Heart right ventricle (tissue), 16 donors: ENCODE data around the gene HSPA14. TPM values are rescaled to one million over a fixed set of nuclear protein-coding genes. Genes with fewer than 3 reads are reported as not detected.

Source experiments
- ATAC-seq, 8 donors: fragments of 200-7000 bp; cut with Tn5 transposase; one replicate each; pipeline ENCODE4 v1.9.1; 2020; ENCODE audit warnings: mild to moderate bottlenecking in 8 of 8, moderate library complexity in 8 of 8, moderate number of reproducible peaks in 1 of 8
- DNase-seq, 2 donors: peaks; one replicate each; pipeline ENCODE4 v3.0.0-alpha.2; 2020
- H3K27ac ChIP-seq, 10 donors: fragments of 200-600 bp; sonication (generic) in 2 of 10; one replicate each; pipeline versions ENCODE4 v1.5.0 to v1.8.0; 2020 to 2022; ENCODE audit warnings: mild to moderate bottlenecking in 3 of 10
- H3K27me3 ChIP-seq, 7 donors: fragments of 200-600 bp; one replicate each; pipeline ENCODE4 v1.8.0; 2021 to 2022; ENCODE audit warnings: mild to moderate bottlenecking in 2 of 7
- H3K36me3 ChIP-seq, 9 donors: fragments of 200-600 bp; sonication (generic) in 1 of 9; one replicate each; pipeline versions ENCODE4 v1.5.0 to v1.8.0; 2020 to 2022; ENCODE audit warnings: mild to moderate bottlenecking in 2 of 9
- H3K4me1 ChIP-seq, 9 donors: fragments of 200-600 bp; sonication (generic) in 1 of 9; one replicate each; pipeline versions ENCODE4 v1.5.0 to v1.8.0; 2020 to 2022; ENCODE audit warnings: mild to moderate bottlenecking in 4 of 9
- H3K4me3 ChIP-seq, 10 donors: fragments of 200-600 bp; sonication (generic) in 2 of 10; one replicate each; pipeline versions ENCODE4 v1.5.0 to v1.8.0; 2020 to 2022; ENCODE audit warnings: mild to moderate bottlenecking in 7 of 10, moderate library complexity in 2 of 10
- H3K9me3 ChIP-seq, 11 donors: fragments of 200-600 bp in 10 of 11; sonication (generic) in 2 of 11; one replicate each; pipeline versions ENCODE4 v1.5.0 to v1.8.0; 2013 to 2022; ENCODE audit warnings: mild to moderate bottlenecking in 2 of 11, control low read depth in 1 of 11, moderate library complexity in 1 of 11
- WGBS, 2 donors: extraction: QIAGEN DNeasy Blood & Tissue Kit; methylation state at CpG; one replicate each; pipeline ENCODE4 v1.1.7; 2013; ENCODE audit warnings: inconsistent platforms in 1 of 2; 5-methylcytosine and 5-hydroxymethylcytosine counted together
- intact Hi-C, 10 donors: fragments of 100-400 bp; cut with DNase I; formaldehyde crosslinking; loops; one replicate each; pipeline versions ENCODE4 v1.11.1 to v1.14.2; 2022
- polyA plus RNA-seq, 2 donors: library from polyadenylated mRNA; stranded (reverse); fragments of 200-250 nt; gene quantifications; one replicate each; pipeline ENCODE4 v1.2.3, GENCODE V29; 2013
- total RNA-seq, 10 donors: library from RNA; stranded (reverse); fragmentation: NEBNext Ultra II Directional in 3 of 10; extraction: Animal tissue kit (Norgen Biotek cat#: 25700) in 3 of 10; gene quantifications; one replicate each; pipeline versions ENCODE4 v1.2.1 to v1.2.4, GENCODE V29; 2021 to 2023
- TF ChIP-seq, protein P1 (sequence below), 9 donors: fragments of 200-600 bp; sonication (generic) in 2 of 9; IDR thresholded peaks; one replicate each; pipeline versions ENCODE4 v1.5.0 to v1.8.0; 2021 to 2022; ENCODE audit warnings: antibody characterized with exemption in 9 of 9, mild to moderate bottlenecking in 5 of 9, moderate library complexity in 1 of 9
- donor health status: Arrhythmogenic right ventricular cardiomyopathy.
- donor health status: ischemic (EF 13 %, LVEDD 7.1; RV severe dilation, severe dysfunction).
- donor health status: healthy with polysubstance abuse.
- donor health status: DM: no; HTN: yes; CAD: no.
- donor health status: DM: no; HTN: no; CAD: no.
- donor health status: ischemic (EF 25% LVEDD 6.9; RV normal size, moderate dysfunction).
- donor health status: ischemic (EF 25% LVEDD 5.7; RV mildly dilated, moderate dysfunction).
- donor health status: healthy.
- donor health status: DM: yes; HTN: yes; CAD: no.
- donor health status: Ischemic cardiomyopathy.
- donor health status: ischemic (EF 35%, LVEDD 5.7; RV mildly dilated, moderate dysfunction).
- donor health status: nonischemic (EF 11% LVEDD 7.7; RV severe dilation, severe dysfunction).
- donor health status: DM: yes; HTN: yes; CAD: no.
- donor health status: PGD.
- donor health status: ischemic (EF 29% LVEDD 5.4; RV normal size, mild dysfunction).
- donor health status: nonischemic (EF 23%, LVEDD 6.1; RV moderate dilation, normal function).

HSPA14 gene
- total and polyA plus RNA-seq, 12 donors: 7.1 to 11.6 (median 8.5) TPM

DNA sequence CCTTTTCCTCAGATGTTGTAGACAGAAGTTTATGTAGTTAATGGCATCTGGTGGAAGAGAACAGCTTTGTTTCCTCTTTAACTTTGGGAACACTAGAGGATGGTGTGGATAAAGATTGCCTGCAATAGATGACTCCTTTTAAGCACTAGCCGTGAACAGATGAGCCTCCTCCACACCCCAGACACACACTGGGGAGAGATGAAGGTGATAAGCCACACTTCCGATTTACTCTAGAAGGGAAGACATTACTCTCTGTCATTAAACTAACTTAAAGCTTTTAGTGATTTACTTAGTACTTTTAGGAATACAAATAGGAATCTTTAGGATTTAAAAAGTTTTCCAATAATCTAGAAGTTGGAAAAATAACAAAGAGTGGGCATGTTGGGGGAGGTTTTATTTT is 6.8 kb downstream of the HSPA14 start:
- 75 to 81% methylated on average over 2 of the region's 2 CpGs for WGBS, 2 donors
- peaks cover 0 to 4% (median under 1%) of the 10 kb centered on the region in 9 donors for H3K4me1 ChIP-seq
- DNase-seq (no peak), ATAC-seq (no peak)
- H3K4me3 ChIP-seq: no peak overlapping the region
- intact Hi-C loops: loop anchor here in 1 of 10 donors (5.0 kb wide), 1 partner anchor 32 kb away; the partner anchor contains the start of gene SUV39H2
- TF ChIP-seq, protein P1, sequence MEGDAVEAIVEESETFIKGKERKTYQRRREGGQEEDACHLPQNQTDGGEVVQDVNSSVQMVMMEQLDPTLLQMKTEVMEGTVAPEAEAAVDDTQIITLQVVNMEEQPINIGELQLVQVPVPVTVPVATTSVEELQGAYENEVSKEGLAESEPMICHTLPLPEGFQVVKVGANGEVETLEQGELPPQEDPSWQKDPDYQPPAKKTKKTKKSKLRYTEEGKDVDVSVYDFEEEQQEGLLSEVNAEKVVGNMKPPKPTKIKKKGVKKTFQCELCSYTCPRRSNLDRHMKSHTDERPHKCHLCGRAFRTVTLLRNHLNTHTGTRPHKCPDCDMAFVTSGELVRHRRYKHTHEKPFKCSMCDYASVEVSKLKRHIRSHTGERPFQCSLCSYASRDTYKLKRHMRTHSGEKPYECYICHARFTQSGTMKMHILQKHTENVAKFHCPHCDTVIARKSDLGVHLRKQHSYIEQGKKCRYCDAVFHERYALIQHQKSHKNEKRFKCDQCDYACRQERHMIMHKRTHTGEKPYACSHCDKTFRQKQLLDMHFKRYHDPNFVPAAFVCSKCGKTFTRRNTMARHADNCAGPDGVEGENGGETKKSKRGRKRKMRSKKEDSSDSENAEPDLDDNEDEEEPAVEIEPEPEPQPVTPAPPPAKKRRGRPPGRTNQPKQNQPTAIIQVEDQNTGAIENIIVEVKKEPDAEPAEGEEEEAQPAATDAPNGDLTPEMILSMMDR (IDR thresholded peaks at IDR 0.05): no peak
- no peaks in the 10 kb centered on the region for H3K27me3 ChIP-seq
- H3K27ac ChIP-seq: no peak overlapping the region
- peaks cover 0 to 83% (median 48%) of the 10 kb centered on the region in 9 donors for H3K36me3 ChIP-seq
- no peaks in the 10 kb centered on the region for H3K9me3 ChIP-seq

DNA sequence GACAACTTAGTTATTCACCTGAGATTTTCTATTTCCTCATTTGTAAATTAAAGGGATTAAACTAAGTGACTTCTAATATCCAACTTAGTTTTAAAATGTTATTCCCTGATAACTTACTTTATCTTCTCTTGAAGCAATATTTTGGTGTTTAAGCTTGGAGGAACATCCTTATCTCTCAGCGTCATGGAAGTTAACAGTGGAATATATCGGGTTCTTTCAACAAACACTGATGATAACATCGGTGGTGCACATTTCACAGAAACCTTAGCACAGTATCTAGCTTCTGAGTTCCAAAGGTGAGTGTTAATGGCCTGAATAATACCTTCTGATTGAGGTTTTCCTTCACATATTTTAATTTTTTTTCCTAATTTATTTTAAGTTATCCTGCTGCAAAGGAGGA is 14.1 kb downstream of the HSPA14 start:
- TF ChIP-seq, protein P1 (IDR thresholded peaks at IDR 0.05): no peak
- peaks cover 0 to 89% (median 17%) of the 10 kb centered on the region in 9 donors for H3K36me3 ChIP-seq
- H3K4me3 ChIP-seq: no peak overlapping the region
- 40 to 62% methylated on average over 3 of the region's 3 CpGs for WGBS, 2 donors
- DNase-seq (no peak), ATAC-seq (no peak)
- H3K4me1 ChIP-seq: peaks cover 0 to 3% (median 0%) of the 10 kb centered on the region in 9 donors
- H3K9me3 ChIP-seq: no peaks in the 10 kb centered on the region
- H3K27me3 ChIP-seq: no peaks in the 10 kb centered on the region
- intact Hi-C loops: no loop called here
- H3K27ac ChIP-seq: no peak overlapping the region

DNA sequence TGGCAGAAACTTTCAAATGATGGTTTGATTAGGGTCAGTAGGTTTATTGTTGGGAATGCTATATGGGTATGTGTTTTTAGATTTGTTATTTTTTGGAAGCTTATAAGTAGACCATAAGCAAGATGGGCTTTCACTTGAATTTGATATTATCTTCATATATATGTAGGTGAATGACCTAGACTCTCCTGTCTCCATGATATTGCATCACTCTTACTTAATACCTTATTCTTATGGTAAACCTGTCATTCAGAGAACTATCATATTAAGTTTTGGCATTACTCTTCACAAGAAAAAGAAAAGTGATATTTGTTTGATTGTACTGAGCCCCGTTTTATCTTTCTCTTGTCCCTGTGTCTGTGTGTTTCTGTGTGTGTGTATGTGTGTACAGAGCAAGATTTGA is 17.3 kb downstream of the HSPA14 start:
- H3K9me3 ChIP-seq: no peaks in the 10 kb centered on the region
- no peak overlapping the region for H3K27ac ChIP-seq
- H3K4me3 ChIP-seq: no peak overlapping the region
- peaks cover 0 to 10% (median 0%) of the 10 kb centered on the region in 9 donors for H3K4me1 ChIP-seq
- H3K36me3 ChIP-seq: peaks cover 0 to 100% (median 8%) of the 10 kb centered on the region in 9 donors
- no peak for ATAC-seq
- 93 to 95% methylated on average over 1 of the region's 1 CpG for WGBS, 2 donors
- DNase-seq: no peak
- TF ChIP-seq, protein P1 (IDR thresholded peaks at IDR 0.05): no peak
- H3K27me3 ChIP-seq: no peaks in the 10 kb centered on the region
- intact Hi-C loops: no loop called here

DNA sequence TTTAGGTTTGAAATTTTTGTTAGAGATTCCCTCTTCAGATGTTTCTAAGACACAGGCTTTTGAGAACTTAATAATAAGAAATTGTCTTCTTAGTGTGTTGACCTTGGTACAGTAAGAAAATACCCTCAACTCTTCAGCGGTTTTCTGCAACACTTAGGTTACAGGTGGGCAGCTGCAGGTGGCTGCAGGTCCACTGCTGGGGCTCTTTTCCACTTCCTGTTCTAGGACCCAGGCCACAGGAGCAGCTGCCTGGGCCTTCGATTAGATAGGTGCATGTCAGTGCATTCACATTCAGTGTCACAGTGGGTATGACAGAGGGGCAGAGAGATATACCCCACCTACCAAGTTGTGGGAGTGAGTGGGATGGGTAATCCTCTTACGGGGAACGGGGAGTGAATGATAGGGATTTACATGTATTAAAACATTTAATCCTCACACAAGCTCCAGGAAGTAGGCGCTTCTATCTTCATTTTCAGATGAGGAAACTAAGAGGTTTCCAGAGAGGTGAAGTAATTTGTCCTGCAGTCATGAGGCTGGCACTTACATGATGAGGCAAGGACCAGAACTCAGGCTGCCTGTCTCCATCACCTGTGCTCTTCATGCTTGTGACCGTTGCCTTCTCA is 20.3 kb downstream of the HSPA14 start:
- peaks cover 0 to 97% (median 8%) of the 10 kb centered on the region in 9 donors for H3K36me3 ChIP-seq
- H3K9me3 ChIP-seq: no peaks in the 10 kb centered on the region
- H3K4me3 ChIP-seq: no peak overlapping the region
- H3K27ac ChIP-seq: no peak overlapping the region
- no peak for ATAC-seq
- peaks cover 0 to 10% (median 0%) of the 10 kb centered on the region in 9 donors for H3K4me1 ChIP-seq
- TF ChIP-seq, protein P1 (IDR thresholded peaks at IDR 0.05): no peak
- 95 to 97% methylated on average over 6 of the region's 6 CpGs for whole genome bisulfite sequencing, 2 donors
- H3K27me3 ChIP-seq: no peaks in the 10 kb centered on the region
- intact Hi-C loops: no loop called here
- DNase-seq: no peak
